GM21786 (cell line): ENCODE data around the gene SLC9A9.
A peak's percentile ranks its signal among the peaks of the same experiment; 100 is the strongest.

Experiments used
- ATAC-seq: cut with Tn5 transposase; IDR thresholded peaks from one replicate; pipeline ENCODE4 v1.9.1; 2021; ENCODE audit not compliant: unreplicated experiment

Gene SLC9A9

DNA sequence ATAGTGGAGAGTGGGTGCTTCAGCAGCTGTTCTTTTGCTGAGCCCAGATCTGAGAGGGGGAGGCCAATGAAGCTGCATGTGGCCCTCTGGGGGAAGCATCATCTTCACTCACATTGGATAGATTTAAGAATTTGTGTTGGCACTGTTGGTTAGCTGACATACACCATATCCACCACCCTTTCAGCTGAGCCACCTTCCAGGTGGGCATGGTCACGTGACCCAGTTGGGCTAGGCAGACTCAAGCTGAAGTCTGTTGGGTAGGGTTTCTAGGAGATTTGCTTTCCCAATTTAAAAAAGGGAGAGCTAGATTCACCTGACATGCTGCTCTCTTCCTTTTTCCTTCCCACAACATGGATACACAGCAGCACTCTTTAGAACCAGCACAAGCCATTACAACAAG is 417.7 kb downstream of the SLC9A9 start:
- no peak for ATAC-seq

DNA sequence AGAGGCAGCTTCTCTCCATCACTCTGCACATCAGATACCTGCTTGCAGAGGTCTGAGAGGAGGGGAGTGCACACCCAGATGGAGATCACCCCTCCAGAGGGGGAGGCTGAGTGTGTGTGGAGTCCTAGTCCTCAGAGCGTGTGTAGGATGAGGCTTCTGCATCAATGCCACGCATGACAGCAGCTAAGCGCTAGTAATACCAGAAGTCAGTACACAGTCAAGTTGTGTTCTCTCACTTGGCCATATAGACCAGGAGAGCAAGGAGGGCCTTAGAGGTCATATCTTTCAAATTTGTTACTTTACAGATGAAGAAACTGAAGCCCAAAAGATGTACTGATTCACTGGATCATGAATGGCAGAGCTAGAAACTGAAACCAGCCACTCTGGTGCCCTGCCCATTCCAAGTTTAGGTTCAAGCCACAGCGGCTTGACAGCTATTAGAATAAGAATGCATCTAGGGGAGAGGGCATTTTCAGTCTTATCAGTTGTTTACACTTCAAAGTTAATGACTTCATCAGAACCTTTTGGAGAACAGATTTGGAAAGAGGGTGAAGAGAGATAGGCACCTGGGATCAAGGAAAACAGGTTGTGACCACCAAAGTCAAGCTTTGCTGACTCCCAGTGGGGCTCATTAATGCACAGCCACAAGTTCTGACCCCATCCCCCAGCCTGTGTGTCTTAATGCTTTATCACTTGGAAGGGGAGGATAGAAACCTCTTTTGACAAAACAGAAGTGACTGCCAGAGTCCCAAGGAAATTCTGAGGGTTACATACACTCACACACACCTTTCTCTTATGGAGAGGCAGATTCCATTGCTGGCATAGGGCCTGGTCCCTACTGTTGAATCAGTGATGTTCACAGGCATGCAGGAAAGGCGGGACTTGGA is 418.4 kb downstream of the SLC9A9 start:
- ATAC-seq, result no peak

DNA sequence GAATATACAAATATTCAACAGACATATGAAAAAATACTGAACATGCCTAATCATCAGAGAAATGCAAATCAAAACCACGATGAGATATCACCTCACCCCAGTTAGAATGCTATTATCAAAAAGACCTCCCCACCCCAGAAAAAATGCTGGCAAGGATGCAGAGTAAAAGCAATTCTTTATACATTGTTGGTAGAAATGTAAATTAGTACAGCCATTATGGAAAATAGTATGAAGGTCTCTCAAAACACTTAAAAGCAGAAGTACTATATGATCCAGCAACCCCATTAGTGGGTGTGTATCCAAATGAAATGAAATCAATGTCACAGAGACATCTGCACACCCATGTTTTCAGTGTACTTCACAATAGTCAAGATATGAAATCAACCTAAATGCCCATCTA is 420.0 kb downstream of the SLC9A9 start:
- no peak for ATAC-seq

DNA sequence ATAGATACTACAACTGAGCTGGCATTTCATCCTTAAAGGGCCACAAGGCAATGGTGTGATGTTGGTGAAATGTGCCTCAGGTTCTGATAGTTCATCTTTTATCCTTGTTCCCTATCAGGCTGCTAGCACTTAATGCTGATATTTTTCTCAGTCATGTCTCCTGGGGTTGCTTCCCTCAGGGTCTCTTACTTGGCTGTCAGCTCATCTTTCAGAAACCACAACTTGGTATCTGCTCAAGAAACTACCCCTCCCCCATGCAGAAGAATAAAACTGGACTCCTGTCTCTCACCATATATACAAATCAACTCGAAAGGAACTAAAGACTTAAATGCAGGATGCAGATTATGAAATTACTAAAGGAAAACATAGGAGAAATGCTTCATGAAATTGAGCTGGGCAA is 420.6 kb downstream of the SLC9A9 start:
- no peak for ATAC-seq

GRCh38 chr3:143424874-143425273 is 423.4 kb downstream of the SLC9A9 start:
- ATAC-seq, result no peak

DNA sequence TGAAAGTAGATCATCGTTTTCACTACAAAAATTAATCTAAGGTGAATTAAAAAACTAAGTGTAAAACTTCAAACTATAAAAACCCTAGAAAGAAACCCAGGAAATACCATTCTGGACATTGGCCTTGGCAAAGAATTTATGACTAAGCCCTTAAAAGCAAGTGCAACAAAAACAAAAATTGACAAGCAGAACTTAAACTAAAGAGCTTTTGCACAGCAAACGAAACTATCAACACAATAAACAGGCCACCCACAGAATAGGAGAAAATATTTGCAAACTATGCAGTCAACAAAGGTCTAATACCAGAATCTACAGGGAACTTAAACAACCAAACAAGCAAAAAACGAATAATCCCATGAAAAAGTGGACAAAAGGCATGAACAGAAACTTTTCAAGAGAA is 426.7 kb downstream of the SLC9A9 start:
- ATAC-seq, result no peak

GRCh38 chr3:143419611-143420010 is 428.7 kb downstream of the SLC9A9 start:
- no peak for ATAC-seq

DNA sequence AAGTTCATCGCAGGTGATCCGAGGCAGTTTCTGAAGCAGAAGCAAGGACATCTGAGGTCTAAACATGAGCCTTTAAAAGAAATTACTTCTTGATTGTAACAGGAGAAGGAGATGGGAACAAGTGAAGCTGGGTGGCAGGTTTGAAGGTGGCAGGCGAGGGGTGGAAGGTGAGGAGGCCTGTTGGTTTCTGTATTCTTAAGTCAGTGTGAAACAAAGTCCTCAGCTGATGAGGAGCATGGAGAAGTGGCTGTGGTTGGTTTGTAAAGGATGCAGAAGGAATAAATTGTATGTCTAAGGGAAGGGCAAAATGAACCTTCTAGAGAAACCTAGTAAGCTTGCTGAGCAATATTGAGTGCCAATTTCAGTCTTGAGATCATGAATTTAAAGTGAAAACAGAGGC is 429.9 kb downstream of the SLC9A9 start:
- no peak for ATAC-seq

DNA sequence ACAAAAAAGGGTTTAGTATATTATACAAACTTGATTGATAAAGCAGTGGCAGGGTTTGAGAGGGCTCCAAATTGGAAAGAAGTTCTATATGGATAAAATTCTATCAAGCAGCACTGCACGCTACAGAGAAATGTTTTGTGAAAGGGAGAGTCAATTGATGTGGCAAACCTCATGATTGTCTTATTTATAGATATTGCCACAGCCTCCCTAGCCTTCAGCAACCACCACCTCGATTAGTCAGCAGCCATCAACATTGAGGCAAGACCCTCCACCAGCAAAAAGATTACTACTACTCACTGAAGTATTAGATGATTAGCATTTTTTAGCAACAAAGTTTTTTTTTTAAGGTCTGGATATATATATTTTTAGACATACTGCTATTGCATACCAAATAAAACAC is 432.0 kb downstream of the SLC9A9 start:
- ATAC-seq, result no peak

- ATAC-seq, result no peak
Observed at GRCh38 chr3:143414571-143415253, 433.6 kb downstream of the SLC9A9 start.

GRCh38 chr3:143413372-143413771 is 434.9 kb downstream of the SLC9A9 start:
- ATAC-seq, result peak; percentile 41

DNA sequence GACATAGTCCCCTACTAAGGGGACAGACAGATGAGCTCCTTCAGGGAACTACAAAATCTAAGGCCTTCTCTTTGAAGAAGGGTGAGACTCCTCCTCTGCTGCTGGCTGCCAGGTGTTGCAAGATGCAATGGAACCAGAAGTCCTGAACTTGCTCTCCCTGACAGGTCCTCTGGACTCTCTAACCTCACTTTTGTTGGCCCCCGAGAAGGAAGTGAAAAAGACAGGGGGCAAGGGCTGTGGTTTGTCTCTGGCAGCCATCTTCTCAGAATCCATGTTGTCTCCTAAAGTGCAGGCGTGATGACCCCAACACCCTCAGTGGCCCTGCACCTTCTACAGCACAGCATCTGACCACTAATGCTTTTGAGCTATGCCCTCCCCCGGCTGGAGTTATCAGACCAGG is 436.2 kb downstream of the SLC9A9 start:
- peak; percentile 46 for ATAC-seq

- no peak for ATAC-seq
Observed at GRCh38 chr3:143410259-143410658, 438.0 kb downstream of the SLC9A9 start.

DNA sequence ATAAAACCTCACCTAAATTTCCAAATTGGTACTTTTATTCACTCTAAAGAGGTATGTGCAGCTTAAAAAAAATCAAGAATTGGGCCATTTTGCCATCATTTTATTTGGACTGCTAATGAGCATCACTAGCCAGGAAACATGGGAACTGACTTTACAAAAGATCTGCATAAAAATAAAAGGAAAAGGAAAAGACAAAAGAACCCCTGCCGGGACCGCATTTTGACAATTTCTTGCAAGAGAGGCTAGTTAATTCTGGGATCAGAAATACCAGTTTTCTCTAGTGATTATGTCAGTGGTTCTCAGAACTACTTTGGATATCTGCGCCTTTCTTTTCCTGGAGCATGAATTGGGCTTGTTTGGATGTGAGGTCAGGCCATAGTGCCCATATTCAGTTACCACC is 439.5 kb downstream of the SLC9A9 start:
- no peak for ATAC-seq

- ATAC-seq, result no peak
Observed at GRCh38 chr3:143402602-143403001, 445.7 kb downstream of the SLC9A9 start.

DNA sequence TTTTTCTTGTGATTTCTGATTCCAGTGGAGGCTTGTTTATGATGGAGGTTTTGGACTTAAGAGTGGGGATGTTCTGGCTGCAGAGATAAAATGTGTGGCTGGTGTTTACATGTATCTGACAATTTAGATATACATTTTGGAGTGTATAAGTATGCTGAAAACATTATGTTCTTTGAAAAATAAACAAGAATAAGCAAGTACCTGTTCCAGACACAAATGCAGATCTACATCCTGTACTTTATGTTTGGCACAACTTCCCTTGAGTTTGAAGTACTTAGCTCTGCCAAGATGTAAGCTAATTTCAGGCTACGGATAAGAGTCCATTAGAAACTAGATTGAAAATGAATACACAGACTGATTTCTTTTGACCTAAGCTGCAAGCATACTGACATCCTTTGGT is 451.5 kb downstream of the SLC9A9 start:
- no peak for ATAC-seq

- no peak for ATAC-seq
Observed at GRCh38 chr3:143389388-143389787, 458.9 kb downstream of the SLC9A9 start.

DNA sequence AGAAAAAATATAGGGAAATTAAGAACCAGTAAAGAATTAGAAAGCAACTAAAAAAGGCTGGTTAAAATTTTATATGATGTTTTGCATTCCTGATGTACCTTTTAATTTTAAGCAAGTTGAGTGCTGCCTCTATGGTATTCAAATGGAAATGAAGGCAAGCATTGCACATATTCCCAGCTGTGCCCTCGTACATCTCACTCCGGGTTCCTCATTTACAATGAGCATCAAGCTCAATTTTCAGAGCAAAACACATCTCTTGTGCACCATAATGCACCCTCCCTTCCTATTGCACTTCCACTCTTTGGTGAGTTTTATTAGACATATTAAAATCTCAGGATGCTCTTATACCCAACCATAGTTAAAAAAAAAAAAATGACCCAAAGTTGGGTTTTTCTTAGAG is 460.8 kb downstream of the SLC9A9 start:
- no peak for ATAC-seq

DNA sequence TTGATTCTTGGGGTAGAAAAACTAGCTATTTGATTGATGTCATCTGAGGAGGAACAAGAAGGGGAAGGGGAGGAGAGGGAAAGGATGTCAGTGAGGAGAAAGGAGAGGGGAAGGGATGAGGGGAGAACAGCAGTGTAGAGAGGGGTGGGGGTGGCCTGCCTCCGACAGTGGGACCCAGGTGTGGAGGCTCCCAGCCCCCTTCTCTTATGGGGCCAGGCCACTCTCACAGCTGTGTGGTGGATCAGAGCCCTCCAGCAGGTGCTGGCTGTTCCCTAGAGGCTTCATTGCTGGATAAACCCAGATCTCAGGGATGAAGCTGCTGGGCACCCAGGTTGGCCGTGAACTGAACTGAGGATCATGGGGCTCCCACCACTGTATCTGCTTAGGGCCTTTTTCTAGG is 464.2 kb downstream of the SLC9A9 start:
- no peak for ATAC-seq

DNA sequence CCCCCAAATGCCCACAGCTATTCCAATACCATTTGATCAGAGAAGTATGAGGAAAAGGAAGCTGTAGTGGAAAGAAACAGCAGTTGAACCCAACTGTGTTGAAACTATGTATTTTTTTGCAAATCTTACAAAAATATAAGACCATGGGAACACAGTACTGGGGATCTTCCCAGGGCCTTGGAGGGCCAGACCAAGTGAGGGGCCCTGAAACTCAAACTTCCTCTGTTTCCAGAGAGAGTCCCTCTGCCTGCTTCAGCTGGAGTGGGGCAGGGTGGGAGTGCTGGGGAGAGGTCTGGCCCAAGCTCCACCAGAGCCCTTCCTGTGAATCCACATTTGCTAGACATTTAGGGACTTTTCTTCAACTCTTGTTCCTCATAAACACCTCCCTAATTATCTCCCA is 464.8 kb downstream of the SLC9A9 start:
- ATAC-seq, result no peak

DNA sequence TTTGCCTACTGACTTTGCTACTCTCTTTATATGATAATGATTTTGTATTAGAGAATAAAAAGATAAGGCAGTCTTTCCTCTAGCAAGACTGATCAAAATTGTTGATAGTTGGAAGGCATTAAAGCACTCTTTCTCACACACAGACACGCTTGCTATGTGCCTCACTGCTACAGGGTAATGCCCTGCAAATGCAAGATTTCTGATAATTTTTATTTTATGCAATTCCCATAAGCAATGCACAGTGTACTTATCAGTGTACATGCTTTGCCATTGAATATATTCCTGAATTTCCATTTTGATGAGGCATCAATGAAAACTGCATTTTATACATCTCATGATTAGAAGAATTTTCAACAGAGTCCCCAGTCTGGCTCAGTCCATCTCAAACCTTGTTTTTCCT is 465.5 kb downstream of the SLC9A9 start:
- ATAC-seq, result no peak

GRCh38 chr3:143380449-143380848 is 467.8 kb downstream of the SLC9A9 start:
- no peak for ATAC-seq
